Measurements from ENCODE around the gene GPR151.

GPR151 gene

GRCh38 chr5:146519554-146519953, 3.6 kb upstream of the GPR151 start:
- no peak for DNase-seq

- DNase-seq = no peak
These were observed 378 bp downstream of the GPR151 start for GRCh38 chr5:146515473-146516150.

DNA sequence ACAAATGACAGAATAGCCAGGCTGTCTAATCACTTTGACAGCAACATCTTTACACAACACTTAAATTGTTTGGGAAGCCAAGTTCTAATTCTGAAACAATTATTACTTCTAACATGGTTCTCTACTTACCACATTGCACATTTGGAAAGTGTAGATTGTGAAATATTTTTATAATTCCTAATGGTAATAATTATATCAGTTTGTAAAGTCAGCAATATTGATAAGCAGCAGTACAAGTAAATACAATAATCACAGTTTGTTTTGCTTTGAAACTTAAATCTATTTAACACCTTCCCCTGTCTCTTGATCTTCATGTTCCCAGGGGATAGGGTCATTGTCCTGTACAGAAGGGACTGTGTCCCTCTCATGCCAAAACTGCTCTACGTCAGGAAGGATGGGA, 1.4 kb downstream of the GPR151 start:
- DNase-seq = no peak

- no peak for DNase-seq
These were observed 2.5 kb downstream of the GPR151 start for GRCh38 chr5:146513462-146513861.

DNA sequence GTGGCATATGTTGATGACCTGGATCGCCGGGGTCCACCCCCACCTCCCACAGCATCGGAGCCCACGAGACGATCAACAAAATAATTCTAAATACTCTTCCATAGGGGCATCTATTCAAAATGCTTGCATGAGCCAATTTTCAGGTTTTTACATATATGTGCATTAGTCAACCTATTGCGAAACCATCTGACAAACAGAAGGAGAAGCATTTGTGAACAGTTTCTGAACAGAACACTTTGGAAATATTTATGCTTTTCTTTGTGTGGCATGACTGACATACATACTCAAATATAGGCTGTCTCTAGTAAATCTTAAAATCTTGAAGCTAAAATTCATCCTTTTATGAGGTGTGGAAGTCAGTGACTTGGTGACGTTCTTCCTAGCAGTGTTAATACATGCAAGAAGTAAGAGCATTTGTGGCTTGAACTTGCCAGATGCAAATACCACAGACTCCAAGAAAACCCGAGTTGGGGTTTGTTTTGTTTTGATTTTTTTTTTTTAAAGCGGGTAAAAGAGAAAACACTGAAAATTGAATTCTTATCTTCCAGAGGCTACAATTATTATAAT, 5.3 kb downstream of the GPR151 start:
- DNase-seq = no peak

- no peak for DNase-seq
These were observed 8.6 kb downstream of the GPR151 start for GRCh38 chr5:146507428-146507827.

- DNase-seq = no peak
These were observed 16.3 kb downstream of the GPR151 start for GRCh38 chr5:146499680-146500079.

DNA sequence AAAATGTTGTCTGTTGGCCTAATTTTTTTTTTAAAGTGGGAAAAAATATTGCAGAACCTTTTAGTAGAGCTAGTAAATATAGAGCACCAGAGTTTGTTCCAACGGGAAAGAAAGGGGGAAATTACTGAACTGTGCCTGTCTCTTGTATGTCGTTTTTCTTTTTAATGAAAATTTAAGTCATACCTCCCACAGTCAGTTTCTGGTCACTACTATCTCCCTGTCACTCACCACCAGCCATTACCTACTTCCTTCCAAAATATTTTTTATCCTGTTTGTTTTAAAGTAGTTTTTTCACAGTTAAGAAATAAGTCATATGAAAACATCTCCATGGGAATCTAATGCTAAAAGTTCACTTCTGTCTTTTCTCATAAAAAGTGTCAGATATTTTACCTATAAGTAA, 21.3 kb downstream of the GPR151 start:
- no peak for DNase-seq

GRCh38 chr5:146490089-146490843, 25.7 kb downstream of the GPR151 start:
- no peak for DNase-seq

DNA sequence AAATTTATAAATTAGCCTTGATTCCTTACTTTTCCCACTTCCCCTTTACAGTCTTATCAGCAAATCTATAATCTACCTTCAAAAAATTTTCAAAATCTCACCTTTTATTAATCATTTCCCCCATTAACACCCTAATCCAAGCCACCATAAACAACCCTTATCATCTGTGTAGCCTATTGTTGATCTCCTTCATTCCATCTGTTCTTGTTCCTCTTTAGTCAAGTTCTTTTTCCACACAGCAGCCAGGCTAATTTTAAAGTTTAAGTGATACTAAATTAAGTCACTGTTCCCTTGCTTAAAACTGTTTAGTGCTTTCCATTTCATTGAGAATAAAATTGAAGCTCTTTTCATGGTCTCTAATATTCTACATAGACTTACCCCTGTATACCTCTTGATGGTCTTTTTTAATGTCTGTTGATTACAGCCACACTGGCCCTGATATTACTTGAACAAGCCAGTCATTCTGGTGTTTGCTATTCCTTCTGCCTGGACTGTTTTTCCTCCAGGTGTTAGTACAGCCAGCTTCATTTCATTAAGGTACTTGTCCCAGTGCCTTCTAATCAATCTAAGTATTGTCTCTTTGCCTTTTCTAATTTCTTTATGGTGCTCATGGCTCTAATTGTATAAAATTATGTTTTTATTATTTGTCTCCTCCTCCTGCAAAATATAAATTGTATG, 31.1 kb downstream of the GPR151 start:
- no peak for DNase-seq

DNA sequence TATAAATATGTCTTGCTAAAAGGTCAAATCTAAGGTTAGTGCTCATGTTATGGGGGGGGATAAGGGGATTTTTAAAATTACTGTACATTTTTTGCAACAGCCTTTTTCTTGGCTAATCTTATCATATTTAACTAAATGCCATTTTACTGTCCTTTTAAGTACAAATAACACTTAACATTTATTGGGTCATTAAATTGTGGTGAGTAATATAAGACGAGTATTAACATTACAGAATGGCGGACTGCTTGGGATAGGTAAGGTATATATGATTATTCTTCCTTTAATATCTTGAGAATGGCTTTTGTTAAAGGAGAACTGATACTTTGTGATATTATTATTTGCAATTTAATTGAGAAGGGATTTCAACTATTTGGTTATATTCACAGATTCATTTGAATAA, 33.2 kb downstream of the GPR151 start:
- no peak for DNase-seq

DNA sequence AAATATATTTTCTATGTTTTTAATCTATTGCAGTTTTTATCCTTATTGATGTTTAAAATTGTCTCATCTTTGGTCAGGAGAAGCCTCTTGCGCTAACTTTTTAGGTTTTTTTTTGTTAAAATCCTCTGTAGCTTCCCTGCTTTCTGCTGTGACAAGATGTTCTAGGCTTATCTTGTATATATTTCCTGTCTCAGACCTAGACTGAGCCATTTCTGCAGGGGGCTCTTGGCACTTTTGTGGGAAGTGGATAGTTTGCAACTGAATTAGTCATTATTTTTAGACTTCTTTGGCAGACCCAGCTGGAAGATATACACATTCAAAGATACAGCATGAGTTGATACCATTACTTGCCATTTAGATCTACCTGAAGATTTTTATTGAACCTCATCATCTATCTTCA, 40.1 kb downstream of the GPR151 start:
- no peak for DNase-seq

GRCh38 chr5:146475190-146475780, 40.7 kb downstream of the GPR151 start:
- DNase-seq = no peak

- DNase-seq = no peak
These were observed 41.9 kb downstream of the GPR151 start for GRCh38 chr5:146474065-146474464.

GRCh38 chr5:146467760-146468159, 48.2 kb downstream of the GPR151 start:
- no peak for DNase-seq

GRCh38 chr5:146466521-146467349, 49.3 kb downstream of the GPR151 start:
- DNase-seq = peak in 1 of 2 donors; percentile 44

GRCh38 chr5:146463446-146463845, 52.5 kb downstream of the GPR151 start:
- no peak for DNase-seq

Data from hippocampal formation (tissue), 2 donors.